AG04449 (cell line): ENCODE data around the gene PRPF19.

Experiments
- CTCF ChIA-PET: fragments of 350-600 bp; formaldehyde crosslinking; extraction: SDS; loops from one replicate; lab custom pipeline; 2021; ENCODE audit warnings: antibody characterized with exemption; lab: Yijun Ruan, JAX
- POLR2A ChIA-PET: fragments of 400-600, 350-600 bp; formaldehyde crosslinking; extraction: SDS; loops from one replicate; lab custom pipeline; 2020; ENCODE audit warnings: antibody characterized with exemption, inconsistent platforms; lab: Yijun Ruan, JAX
- DNase-seq: peaks from one replicate; pipeline ENCODE4 v3.0.0-alpha.2; 2010; ENCODE audit warnings: low read depth, low spot score
- H3K4me3 ChIP-seq: 2 replicates; pipeline ENCODE4 v1.5.1; 2011; ENCODE audit warnings: low read depth, mild to moderate bottlenecking, control low read depth, low read length
- CTCF ChIP-seq: IDR thresholded peaks from one replicate; pipeline ENCODE4 v1.5.1; 2011; ENCODE audit warnings: mild to moderate bottlenecking, moderate library complexity, low read length, control low read depth, inconsistent platforms; ENCODE audit not compliant: insufficient read depth; ENCODE audit errors: missing control alignments

PRPF19 gene

DNA sequence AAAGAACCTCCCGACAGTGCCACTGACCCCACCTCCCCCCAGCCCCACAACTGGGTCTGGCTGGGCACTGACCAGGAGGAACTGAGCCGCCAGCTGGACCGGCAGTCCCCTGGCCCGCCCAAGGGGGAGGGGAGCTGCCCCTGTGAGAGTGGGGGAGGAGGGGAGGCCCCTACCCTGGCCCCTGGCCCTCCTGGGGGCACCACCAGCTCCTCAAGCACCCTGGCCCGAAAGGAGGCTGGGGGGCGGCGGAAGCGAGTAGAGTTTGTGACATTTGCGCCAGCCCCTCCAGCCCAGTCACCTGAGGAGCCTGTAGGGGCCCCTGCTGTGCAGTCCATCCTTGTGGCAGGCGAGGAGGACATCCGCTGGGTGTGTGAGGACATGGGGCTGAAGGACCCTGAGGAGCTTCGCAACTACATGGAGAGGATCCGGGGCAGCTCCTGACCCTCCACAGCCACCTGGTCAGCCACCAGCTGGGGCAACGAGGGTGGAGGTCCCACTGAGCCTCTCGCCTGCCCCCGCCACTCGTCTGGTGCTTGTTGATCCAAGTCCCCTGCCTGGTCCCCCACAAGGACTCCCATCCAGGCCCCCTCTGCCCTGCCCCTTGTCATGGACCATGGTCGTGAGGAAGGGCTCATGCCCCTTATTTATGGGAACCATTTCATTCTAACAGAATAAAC lies 30.2 kb upstream of the PRPF19 start:
- DNase-seq, result no peak
- CTCF ChIA-PET, result no interaction called here
- no peak for TF ChIP-seq CTCF
- no peak overlapping the region for H3K4me3 ChIP-seq
- POLR2A ChIA-PET, result no interaction called here

DNA sequence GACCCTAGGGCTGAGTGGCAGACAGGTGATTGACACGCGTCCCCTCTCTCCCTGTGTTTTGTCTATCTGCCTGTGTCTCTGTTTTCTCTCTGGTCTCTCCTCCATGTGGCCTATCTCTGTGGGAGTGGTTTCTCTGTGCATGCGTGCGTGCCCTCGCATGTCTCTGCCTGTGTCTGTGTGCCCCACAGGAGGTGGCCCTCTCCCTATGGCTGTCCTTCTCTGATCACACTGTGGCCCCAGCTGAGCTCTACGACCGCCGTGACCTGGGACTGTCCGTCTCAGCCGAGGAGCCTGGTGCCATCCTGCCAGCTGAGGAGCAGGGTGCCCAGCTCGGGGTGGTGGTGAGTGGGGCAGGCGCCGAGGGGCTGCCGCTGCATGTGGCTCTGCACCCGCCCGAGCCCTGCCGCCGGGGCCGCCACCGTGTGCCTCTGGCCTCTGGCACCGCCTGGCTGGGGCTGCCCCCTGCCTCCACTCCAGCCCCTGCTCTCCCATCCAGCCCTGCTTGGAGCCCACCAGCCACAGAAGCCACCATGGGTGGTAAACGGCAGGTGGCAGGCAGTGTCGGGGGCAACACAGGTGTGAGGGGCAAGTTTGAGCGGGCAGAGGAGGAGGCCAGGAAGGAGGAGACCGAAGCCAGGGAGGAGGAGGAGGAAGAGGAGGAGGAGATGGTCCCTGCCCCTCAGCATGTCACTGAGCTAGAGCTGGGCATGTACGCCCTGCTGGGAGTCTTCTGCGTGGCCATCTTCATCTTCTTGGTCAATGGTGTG lies 29.5 kb upstream of the PRPF19 start:
- H3K4me3 ChIP-seq, result no peak overlapping the region
- TF ChIP-seq CTCF, result no peak
- CTCF ChIA-PET, result no interaction called here
- DNase-seq, result no peak
- POLR2A ChIA-PET, result no interaction called here

GRCh38 chr11:60934790-60935605 lies 28.6 kb upstream of the PRPF19 start:
- ChIA-PET POLR2A (no interaction called here), CTCF (no interaction called here)
- no peak for DNase-seq
- no peak for TF ChIP-seq CTCF
- H3K4me3 ChIP-seq, result no peak overlapping the region

DNA sequence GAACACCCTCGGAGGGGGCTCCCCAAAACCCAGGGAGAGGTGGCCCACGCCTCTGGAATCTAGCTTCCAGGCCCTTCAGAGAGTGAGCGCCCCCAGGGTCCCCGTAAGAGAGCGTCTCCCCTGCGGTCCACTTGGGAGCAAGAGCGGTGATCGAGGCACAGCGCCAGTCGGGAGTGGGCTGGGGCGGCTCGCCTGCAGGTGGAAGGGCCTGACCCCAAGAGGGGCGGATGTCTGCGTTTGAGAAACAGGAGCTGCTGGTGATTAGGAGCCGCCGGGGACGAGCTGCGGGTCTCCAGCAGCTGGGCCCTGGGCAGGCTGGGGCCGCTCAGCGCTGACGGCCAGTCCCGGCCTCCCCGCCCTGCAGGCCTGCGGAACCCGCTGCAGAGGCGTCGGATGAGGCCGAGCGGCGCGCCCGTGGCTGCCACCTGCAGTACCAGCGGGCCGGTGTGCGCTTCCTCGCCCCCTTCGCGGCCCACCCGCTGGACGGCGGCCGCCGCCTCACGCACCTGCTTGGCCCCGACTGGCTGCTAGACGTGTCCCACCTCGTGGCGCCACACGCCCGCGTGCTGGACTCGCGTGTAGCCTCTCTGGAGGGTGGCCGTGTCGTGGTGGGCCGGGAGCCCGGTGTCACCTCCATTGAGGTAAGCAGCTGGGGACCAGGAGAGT lies 27.9 kb upstream of the PRPF19 start:
- POLR2A ChIA-PET, result no interaction called here
- DNase-seq, result no peak

GRCh38 chr11:60933416-60934123 lies 27.2 kb upstream of the PRPF19 start:
- H3K4me3 ChIP-seq, result no peak overlapping the region
- no peak for DNase-seq
- TF ChIP-seq CTCF, result no peak
- CTCF ChIA-PET, result no interaction called here
- POLR2A ChIA-PET, result no interaction called here

More for the DNA sequence above, 27.9 kb upstream of the PRPF19 start:
- TF ChIP-seq CTCF, result no peak
- CTCF ChIA-PET, result no interaction called here
- H3K4me3 ChIP-seq, result no peak overlapping the region
